Psoas muscle (tissue), 8 donors: ENCODE data around the gene SPEG. TPM values are rescaled to one million over a fixed set of nuclear protein-coding genes. Genes with fewer than 3 reads are reported as not detected.
"Not testable (repeated sequence)": the region's sequence is repeated elsewhere in the genome, so short reads cannot be mapped to it uniquely, and the experiment has no call there.

ENCODE experiments used
- ATAC-seq, 4 donors: fragments of 200-7000 bp; cut with Tn5 transposase; one replicate each; pipeline ENCODE4 v1.9.1; 2020; ENCODE audit warnings: moderate library complexity in 3 of 4, mild to moderate bottlenecking in 2 of 4
- DNase-seq, 2 donors: peaks; one replicate each; pipeline ENCODE4 v3.0.0-alpha.2; 2020
- H3K27ac ChIP-seq: fragments of 200-600 bp; one replicate; pipeline ENCODE4 v1.8.0; 2022
- H3K27me3 ChIP-seq, 3 donors: fragments of 200-600 bp in 1 of 3; one replicate each; pipeline versions ENCODE4 v1.6.1 to v1.8.0; 2013 to 2022; ENCODE audit warnings: low read length in 2 of 3, mild to moderate bottlenecking in 2 of 3, moderate library complexity in 1 of 3; ENCODE audit not compliant: insufficient read depth in 3 of 3
- H3K36me3 ChIP-seq, 2 donors: fragments of 200-600 bp in 1 of 2; one replicate each; pipeline versions ENCODE4 v1.6.1 to v1.8.0; 2013 to 2022; ENCODE audit warnings: low read depth in 1 of 2, mild to moderate bottlenecking in 1 of 2, moderate library complexity in 1 of 2; ENCODE audit not compliant: insufficient read depth in 1 of 2
- H3K4me1 ChIP-seq: fragments of 200-600 bp; one replicate; pipeline ENCODE4 v1.8.0; 2022
- H3K4me3 ChIP-seq: fragments of 200-600 bp; one replicate; pipeline ENCODE4 v1.8.0; 2022; ENCODE audit warnings: mild to moderate bottlenecking
- H3K9me3 ChIP-seq: fragments of 200-600 bp; one replicate; pipeline ENCODE4 v1.8.0; 2022
- WGBS, 3 donors: extraction: QIAGEN DNeasy Blood & Tissue Kit; methylation state at CpG; one replicate each; pipeline versions ENCODE4 v1.1.6 to v1.1.7; 2013; 5-methylcytosine and 5-hydroxymethylcytosine counted together
- intact Hi-C, 2 donors: fragments of 100-400 bp; cut with DNase I; formaldehyde crosslinking; loops; one replicate each; pipeline versions ENCODE4 v1.11.0 to v1.14.2; 2022
- polyA plus RNA-seq, 3 donors: library from polyadenylated mRNA; stranded (reverse); fragments of 200-250 nt; gene quantifications; one replicate each; pipeline ENCODE4 v1.2.3, GENCODE V29; 2013
- total RNA-seq, 4 donors: library from RNA; stranded (reverse); fragmentation: NEBNext Ultra II Directional in 2 of 4; extraction: Animal tissue kit (Norgen Biotek cat#: 25700) in 2 of 4; gene quantifications; one replicate each; pipeline versions ENCODE4 v1.2.1 to v1.2.4, GENCODE V29; 2021 to 2023
- TF ChIP-seq, protein P1 (sequence below): fragments of 200-600 bp; IDR thresholded peaks from one replicate; pipeline ENCODE4 v1.8.0; 2022; ENCODE audit warnings: antibody characterized with exemption
- donor health status: healthy with polysubstance abuse.
- donor health status: DM: no; HTN: no; CAD: no; lungs with moderate emphysema.
- donor health status: Bipolar disorder and iron deficiency.
- donor health status: healthy.
- donor health status: DM: yes; HTN: yes; CAD: no.
- donor health status: DM: no; HTN: no; CAD: no.
- donor health status: DM: no; HTN: no; CAD: no.
- donor health status: DM: yes; HTN: yes; CAD: no.

Gene SPEG
- total and polyA plus RNA-seq, 7 donors: 34.8 to 419 (median 239) TPM

DNA sequence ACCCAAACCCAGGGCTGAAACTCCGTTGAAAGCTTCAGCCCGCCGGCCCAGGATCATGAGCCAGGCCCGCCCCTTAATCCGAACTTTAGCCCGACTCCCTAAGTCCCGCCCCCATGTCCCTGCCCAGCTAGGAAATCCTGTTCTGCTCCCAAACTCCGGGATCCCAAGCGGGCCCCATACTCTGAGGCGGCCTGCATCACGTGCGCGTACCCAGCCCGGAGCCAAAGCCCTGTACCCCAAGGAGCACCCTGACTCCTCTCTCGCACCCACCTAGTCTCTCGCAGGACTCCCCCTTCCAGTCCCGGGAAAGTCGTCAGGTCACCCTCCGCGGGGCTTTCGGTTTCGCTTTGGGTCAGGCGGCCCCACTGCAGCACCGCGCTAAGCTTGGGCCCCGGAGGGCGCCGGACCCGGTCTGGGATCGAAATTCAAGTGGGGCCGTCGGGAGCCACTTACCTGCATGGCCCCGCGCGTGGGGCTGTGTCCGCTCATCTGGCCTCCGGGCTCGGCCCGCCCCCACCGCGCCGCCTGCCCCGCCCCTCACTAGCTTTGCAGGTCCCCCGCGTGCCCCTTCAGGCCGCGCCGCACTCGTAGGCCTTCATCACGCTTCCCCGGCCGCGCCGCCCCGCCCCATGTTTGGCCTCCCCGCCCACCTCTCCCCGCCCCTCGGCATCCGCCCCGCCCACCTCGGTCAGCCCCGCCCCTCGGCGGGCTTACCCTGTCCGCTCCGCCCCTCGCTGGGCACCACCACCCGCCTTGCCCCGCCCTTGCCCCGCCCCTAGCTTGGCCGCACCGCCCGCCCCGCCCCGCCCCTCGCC lies 47.1 kb upstream of the SPEG start, which contains the start of gene DNPEP:
Gene DNPEP (minus strand): TSS at position 607 of the 815 bp plus-strand sequence. CDS start 118 bp downstream, at position 489.
- peak within 1 kb of the TSS; percentile 86 for H3K4me3 ChIP-seq
- peak within 1 kb of the TSS; percentile 91 for H3K27ac ChIP-seq
- DNase-seq: peak; percentile 94 to 97
- no peaks in the 10 kb centered on the region for H3K27me3 ChIP-seq
- TF ChIP-seq, protein P1, sequence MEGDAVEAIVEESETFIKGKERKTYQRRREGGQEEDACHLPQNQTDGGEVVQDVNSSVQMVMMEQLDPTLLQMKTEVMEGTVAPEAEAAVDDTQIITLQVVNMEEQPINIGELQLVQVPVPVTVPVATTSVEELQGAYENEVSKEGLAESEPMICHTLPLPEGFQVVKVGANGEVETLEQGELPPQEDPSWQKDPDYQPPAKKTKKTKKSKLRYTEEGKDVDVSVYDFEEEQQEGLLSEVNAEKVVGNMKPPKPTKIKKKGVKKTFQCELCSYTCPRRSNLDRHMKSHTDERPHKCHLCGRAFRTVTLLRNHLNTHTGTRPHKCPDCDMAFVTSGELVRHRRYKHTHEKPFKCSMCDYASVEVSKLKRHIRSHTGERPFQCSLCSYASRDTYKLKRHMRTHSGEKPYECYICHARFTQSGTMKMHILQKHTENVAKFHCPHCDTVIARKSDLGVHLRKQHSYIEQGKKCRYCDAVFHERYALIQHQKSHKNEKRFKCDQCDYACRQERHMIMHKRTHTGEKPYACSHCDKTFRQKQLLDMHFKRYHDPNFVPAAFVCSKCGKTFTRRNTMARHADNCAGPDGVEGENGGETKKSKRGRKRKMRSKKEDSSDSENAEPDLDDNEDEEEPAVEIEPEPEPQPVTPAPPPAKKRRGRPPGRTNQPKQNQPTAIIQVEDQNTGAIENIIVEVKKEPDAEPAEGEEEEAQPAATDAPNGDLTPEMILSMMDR: no peak
- peaks cover 4 to 41% of the 10 kb centered on the region in 2 donors for H3K36me3 ChIP-seq
- H3K9me3 ChIP-seq: no peaks in the 10 kb centered on the region
- 0 to 1% (median 1%) methylated on average over 40 to 72 of the region's 76 CpGs for WGBS, 3 donors
- peak; percentile 78 to 80 (median 79) for ATAC-seq
- intact Hi-C loops: loop anchor here in 1 of 2 donors (5.0 to 10.0 kb wide), 2 partner anchors 105 to 223 kb away; partner anchors contain the start of gene NHEJ1
- H3K4me1 ChIP-seq: peaks cover 5% of the 10 kb centered on the region

DNA sequence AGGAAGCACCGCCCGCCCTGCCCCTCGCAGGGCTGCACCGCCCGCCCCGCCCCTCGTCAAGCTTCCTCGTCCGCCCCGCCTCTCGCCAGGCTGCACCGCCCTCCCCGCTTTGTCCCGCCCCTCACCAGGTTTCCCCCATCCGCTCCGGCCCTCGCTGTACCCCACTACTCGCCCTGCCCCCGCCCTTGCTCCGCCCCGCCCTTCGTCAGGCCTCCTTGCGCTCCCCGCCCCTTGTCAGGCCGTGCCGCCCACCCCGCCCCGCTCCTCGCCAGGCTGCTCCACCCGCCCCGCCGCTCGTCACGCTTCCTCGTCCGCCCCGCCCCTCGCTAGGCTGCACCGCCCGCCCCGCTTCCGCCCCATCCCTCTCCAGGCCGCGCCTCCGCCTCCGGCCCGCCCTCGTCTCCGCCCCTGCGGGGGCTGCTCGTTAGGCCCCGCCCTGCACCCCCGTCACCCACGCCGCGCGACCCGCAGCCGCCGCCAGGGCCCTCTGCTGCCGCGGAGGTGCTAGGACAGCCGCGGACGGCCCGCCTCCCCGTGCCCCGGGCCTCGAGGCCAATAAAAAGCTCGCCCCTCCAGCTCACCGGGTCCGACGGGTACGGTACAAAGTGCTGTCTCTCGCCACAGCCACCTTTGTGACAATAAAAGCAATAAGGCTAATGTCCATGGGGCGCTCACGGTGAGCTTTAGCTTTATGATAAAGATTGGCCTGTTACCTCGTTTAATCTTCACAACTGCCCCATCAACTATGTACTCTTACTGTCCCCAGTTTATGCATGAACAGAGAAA lies 46.3 kb upstream of the SPEG start:
- H3K4me3 ChIP-seq: peak overlapping the region; percentile 86
- peak overlapping the region; percentile 91 for H3K27ac ChIP-seq
- peaks cover 5% of the 10 kb centered on the region for H3K4me1 ChIP-seq
- H3K27me3 ChIP-seq: no peaks in the 10 kb centered on the region
- intact Hi-C loops: loop anchor here in 1 of 2 donors (5.0 to 10.0 kb wide), 2 partner anchors 106 to 224 kb away; partner anchors contain the start of gene NHEJ1
- ATAC-seq: peak; percentile 86 to 90 (median 88)
- no peaks in the 10 kb centered on the region for H3K9me3 ChIP-seq
- peaks cover 0 to 33% of the 10 kb centered on the region in 2 donors for H3K36me3 ChIP-seq
- peak; percentile 99 for DNase-seq
- TF ChIP-seq, protein P1: peak; percentile 67
- 1% methylated on average over 44 to 73 of the region's 78 CpGs for WGBS, 3 donors

DNA sequence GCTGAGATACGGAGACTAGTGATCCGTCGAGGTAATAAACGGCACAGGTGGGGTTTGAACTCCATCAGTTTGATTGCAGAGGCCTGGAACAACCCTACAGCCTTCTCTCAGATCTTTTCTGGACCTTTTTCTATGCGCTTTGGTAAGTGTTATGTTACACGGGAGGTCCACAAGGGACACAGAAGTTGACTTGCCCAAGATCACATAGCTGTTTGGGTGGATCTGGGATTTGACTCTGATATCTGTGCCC lies 45.8 kb upstream of the SPEG start:
- intact Hi-C loops: loop anchor here in 1 of 2 donors (5.0 to 10.0 kb wide), 2 partner anchors 107 to 224 kb away; partner anchors contain the start of gene NHEJ1
- WGBS, 3 donors: 32 to 45% (median 42%) methylated on average over 6 of the region's 6 CpGs
- peak overlapping the region; percentile 91 for H3K27ac ChIP-seq

GRCh38 chr2:219392754-219393153 lies 41.9 kb upstream of the SPEG start:
- no peak for DNase-seq
- Histone ChIP-seq H3K27me3 (no peaks in the 10 kb centered on the region), H3K4me3 (no peak overlapping the region), H3K4me1 (peaks cover 4% of the 10 kb centered on the region), H3K27ac (no peak overlapping the region), H3K9me3 (no peaks in the 10 kb centered on the region), H3K36me3 (no peaks in the 10 kb centered on the region)
- TF ChIP-seq, protein P1: no peak
- intact Hi-C loops: no loop called here
- ATAC-seq: no peak
- WGBS, 3 donors: 91 to 94% (median 92%) methylated on average over 9 of the region's 9 CpGs

More for the DNA sequence above, 45.8 kb upstream of the SPEG start:
- DNase-seq (no peak), ATAC-seq (no peak)
- Histone ChIP-seq H3K4me1 (peaks cover 5% of the 10 kb centered on the region), H3K4me3 (peak overlapping the region; percentile 86), H3K27me3 (no peaks in the 10 kb centered on the region), H3K9me3 (no peaks in the 10 kb centered on the region), H3K36me3 (peaks cover 0 to 28% of the 10 kb centered on the region in 2 donors)
- TF ChIP-seq, protein P1: no peak

DNA sequence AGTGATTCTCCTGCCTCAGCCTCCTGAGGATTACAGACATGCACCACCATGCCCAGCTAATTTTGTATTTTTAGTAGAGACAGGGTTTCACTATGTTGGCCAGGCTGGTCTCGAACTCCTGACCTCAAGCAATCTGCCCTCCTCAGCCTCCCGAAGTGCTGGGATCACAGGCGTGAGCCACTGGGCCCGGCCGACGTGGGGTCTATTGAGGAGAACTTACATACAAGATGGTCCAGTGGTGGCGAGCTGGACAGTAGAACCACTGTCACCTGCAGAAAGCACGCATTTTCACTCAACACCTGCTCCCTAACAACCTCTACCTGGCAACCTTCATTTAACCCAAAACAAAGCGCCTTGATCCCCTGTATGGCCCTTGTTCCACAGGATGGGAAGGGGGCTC lies 39.6 kb upstream of the SPEG start:
- DNase-seq, H3K27ac ChIP-seq, H3K9me3 ChIP-seq, ATAC-seq, intact Hi-C loops, H3K27me3 ChIP-seq, H3K4me3 ChIP-seq, H3K36me3 ChIP-seq: not testable (repeated sequence)
- 94 to 96% (median 95%) methylated on average over 9 of the region's 9 CpGs for WGBS, 3 donors
- H3K4me1 ChIP-seq: peaks cover 27% of the 10 kb centered on the region
